ENCODE measurements around the gene KRTAP1-4.

DNA sequence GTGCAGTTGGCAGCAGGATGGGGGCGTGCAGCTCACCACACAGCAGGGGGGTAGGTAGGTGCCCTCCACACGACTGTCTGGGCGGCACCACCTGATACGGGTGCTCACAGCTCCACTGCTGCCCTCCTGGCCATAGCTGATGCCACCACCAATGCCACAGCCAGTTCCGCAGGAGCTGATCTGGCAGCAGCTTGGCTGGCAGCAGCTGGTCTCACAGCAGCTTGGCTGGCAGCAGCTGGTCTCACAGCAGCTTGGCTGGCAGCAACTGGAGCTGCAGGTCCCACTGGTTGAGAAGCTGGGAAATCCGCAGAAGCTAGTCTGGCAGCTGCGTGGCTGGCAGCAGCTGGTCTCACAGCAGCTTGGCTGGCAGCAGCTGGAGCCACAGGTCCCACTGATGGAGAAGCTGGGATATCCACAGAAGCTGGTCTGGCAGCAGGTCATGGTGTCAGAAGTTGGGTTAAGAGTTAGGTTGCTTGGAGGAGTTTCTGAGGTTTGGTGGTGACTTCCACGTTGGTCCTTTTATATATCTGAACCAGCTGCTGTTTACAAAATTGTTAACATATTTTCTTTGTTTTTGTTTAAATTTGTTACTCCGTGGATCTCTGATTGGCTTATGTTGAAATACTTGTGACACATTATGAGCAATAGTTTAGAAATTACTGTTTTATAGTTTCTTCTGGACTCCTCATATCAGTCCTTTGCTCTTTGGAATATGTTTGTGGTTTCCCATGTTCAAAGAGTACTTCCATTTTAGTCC is 3.1 kb downstream of the KRTAP1-4 start, which contains the start of gene KRTAP1-5:
- TF ChIP-seq, protein P1, sequence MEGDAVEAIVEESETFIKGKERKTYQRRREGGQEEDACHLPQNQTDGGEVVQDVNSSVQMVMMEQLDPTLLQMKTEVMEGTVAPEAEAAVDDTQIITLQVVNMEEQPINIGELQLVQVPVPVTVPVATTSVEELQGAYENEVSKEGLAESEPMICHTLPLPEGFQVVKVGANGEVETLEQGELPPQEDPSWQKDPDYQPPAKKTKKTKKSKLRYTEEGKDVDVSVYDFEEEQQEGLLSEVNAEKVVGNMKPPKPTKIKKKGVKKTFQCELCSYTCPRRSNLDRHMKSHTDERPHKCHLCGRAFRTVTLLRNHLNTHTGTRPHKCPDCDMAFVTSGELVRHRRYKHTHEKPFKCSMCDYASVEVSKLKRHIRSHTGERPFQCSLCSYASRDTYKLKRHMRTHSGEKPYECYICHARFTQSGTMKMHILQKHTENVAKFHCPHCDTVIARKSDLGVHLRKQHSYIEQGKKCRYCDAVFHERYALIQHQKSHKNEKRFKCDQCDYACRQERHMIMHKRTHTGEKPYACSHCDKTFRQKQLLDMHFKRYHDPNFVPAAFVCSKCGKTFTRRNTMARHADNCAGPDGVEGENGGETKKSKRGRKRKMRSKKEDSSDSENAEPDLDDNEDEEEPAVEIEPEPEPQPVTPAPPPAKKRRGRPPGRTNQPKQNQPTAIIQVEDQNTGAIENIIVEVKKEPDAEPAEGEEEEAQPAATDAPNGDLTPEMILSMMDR (IDR thresholded peaks at IDR 0.05) = no peak
- no peak for TF ChIP-seq EP300 (IDR thresholded peaks at IDR 0.05)

Measured in stomach (tissue), 4 donors.